ENCODE results near the gene CACNA1H.
"Not testable (repeated sequence)": the region's sequence is repeated elsewhere in the genome, so short reads cannot be mapped to it uniquely, and the experiment has no call there.

CACNA1H gene

DNA sequence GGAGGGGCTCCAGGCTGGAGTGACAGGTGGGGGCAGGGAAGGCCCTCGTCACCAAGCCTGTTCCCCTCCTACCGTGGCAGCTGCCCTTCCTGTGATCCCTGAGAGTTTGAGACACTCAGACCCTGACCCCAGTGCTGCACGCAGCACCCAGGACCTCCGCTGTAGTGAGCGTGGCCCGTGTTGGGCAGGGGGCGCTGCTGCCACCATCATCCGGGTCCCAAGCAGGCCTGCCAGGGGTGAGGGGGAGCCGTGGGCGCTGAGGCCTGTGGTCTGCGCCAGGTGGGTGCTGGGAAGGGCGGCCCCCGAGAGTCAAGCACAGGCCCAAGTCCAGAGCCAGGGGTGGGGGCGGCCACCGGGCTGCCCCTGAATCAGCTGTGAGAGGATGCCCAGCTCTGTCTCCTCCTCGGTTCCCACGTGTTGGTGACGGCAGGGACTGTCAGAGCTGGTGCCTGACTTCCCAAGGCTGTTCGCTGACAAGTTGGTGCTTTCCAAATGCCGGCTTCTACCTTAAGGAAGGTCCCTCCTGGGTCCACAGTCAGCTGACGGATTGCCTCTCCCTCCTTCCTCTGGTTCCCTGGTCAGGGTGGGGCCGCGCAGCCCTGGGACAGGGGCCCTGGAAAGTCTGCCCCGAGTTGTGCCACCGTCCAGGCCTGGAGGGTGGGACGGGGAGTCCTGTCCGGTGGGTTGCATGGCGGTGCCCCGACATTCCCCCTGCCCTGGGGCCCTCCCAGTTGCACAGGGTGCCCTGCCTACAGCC lies 41.1 kb downstream of the CACNA1H start:
- DNase-seq (ENCODE audit: low read depth): no peak

DNA sequence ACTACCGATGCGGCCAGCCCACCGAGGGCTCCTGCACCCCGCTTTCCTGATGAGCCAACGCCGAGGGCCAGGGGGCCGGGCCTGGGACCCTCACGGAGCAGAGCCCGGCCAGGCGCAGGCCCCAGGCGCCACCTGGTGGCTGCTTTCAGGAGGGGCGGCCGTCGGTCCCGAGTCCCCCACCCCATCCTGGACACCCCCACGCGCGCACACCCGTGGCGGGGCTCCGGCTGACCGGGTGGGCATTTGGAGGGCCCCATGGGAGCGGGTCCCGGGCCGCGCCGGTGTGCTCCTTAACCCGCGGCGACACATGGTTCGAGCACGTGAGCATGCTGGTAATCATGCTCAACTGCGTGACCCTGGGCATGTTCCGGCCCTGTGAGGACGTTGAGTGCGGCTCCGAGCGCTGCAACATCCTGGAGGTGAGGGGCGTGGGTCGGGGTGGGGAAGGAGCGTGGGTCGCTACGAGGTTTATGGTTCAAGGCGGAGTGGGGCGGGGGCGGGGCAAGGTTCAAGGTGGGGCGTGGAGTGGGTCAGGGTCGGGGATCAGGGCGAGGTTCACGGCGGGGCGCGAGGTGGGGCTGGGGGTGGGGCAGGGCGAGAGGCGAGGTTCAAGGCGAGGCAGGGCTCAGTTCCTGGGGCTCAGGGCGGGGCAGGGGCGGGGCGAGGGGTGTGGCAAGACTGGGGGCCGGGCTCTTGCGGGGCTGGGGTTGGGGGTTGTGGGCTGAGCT lies 41.9 kb downstream of the CACNA1H start:
- DNase-seq (ENCODE audit: low read depth): no peak

DNA sequence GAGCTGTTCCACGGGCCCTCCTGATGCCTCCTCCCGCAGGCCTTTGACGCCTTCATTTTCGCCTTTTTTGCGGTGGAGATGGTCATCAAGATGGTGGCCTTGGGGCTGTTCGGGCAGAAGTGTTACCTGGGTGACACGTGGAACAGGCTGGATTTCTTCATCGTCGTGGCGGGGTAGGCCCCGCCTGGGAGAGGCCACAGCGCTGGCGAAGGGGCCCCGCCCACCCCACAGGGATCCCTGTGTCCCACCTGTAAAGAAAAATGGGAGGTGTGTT lies 42.4 kb downstream of the CACNA1H start:
- no peak for DNase-seq (ENCODE audit: low read depth)

DNA sequence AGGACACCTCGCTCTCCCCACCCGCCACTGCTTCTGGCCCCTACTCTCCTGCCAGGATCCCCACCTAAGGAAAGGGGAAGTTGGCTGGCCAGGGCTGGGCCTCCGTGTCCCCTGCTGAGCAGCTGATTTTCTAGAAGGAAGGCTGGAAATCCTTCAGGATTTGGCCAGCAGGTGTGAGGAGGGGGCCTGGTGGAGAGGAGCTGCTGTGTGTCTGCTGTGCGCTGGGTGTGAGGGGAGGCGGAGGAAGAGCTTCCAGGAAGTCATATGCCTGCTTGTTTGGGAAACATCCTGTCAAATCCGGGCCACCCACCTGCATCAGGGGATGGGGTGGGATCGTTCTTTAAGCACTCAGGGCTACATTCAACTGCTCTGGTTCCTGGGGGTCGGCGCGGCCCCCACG lies 43.6 kb downstream of the CACNA1H start:
- no peak for DNase-seq (ENCODE audit: low read depth)

DNA sequence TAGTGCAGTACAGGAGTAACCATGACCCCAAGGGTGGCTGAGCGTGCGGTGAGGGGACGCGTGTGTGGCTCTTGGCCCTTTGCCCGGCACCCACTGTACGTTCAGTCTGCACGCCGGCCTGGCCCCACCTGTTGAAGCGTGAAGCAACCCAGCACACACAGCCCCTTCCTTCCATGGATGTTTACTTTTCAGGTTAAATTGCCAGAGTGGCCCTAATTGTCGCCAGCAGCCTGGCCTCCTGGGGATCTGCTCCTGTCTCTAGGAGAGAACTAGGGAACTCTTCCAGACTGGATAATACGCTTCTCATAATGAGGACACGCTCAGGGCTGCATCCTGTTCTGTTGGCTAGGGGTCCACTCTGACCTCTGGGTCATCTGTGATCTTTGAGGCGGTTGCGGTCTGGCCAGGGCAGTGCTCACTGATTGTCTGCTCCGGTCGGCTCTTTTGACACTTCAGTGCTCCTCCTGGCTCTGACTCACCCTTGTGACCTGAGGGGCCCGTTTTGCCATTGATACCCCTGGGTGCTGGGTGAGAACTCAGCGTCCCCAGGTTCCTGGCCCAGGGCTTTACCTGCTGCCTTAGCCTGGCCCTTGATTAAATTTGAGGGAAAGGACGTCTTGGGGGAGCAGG lies 44.4 kb downstream of the CACNA1H start:
- DNase-seq (ENCODE audit: low read depth): no peak

DNA sequence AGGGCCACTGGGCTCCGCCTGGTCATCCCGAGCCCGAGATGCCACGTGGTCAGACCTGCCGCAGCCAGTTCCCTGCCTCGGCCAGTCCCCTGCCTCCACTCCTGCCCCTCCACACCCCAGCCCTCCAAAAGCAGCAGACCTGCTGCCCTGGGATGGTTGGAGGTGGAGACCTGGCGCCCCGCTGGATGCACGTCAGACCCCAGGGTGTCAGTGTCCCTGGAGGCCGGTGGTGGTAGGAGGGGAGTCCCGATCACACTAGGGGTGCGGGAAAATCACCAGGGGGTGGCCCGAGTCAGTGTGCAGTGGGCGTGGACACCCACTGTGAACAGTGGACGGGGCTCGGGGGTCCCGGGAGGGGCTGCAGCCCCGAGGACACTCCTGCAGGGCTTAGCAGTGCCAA lies 45.3 kb downstream of the CACNA1H start:
- no peak for DNase-seq (ENCODE audit: low read depth)

DNA sequence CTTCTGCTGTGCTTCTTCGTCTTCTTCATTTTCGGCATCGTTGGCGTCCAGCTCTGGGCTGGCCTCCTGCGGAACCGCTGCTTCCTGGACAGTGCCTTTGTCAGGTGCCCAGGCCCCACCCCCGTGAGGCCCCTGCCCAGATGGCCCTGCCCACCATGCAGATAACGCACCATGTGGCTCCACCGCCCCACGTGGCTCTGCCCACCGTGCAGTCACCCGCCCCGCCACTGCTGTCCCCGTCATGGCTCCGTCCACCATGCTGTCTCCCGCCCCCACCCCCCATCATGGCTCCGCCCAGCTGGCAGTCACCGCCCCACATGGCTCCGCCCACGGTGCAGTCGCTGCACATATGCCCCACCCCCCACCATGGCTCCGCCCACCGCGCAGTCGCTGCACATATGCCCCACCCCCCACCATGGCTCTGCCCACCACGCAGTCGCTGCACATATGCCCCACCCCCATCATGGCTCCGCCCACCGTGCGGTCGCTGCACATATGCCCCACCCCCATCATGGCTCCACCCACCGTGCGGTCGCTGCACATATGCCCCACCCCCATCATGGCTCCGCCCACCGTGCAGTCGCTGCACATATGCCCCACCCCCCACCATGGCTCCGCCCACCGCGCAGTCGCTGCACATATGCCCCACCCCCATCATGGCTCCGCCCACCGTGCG lies 45.9 kb downstream of the CACNA1H start:
- not testable (repeated sequence) for DNase-seq (ENCODE audit: low read depth)

DNA sequence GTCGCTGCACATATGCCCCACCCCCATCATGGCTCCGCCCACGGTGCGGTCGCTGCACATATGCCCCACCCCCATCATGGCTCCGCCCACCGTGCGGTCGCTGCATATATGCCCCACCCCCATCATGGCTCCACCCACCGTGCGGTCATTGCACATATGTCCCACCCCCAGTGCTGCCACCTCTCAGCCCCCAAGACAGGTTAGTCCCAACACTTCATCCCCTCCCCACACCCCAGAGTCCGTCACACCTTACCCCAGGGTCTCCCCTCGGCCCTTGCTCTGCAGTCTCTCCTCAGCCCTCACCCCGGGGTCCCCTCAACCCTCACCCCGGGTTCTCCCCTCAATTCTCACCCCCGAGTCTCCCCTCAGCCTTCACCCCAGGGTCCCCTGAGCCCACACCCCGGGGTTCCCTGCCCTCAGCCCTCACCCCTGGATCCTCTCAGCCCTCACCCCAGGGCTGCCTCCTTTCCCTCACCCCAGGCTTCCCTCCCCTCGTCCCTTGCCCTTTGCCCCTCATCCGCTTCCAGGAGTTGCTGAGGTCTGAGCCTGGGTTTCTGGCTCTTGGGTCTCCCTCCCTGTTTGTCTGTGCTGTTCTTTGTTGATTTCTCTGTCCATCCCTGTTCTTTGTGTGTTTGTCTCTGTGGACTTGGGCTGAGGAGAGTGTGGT lies 46.6 kb downstream of the CACNA1H start:
- no peak for DNase-seq (ENCODE audit: low read depth)

DNA sequence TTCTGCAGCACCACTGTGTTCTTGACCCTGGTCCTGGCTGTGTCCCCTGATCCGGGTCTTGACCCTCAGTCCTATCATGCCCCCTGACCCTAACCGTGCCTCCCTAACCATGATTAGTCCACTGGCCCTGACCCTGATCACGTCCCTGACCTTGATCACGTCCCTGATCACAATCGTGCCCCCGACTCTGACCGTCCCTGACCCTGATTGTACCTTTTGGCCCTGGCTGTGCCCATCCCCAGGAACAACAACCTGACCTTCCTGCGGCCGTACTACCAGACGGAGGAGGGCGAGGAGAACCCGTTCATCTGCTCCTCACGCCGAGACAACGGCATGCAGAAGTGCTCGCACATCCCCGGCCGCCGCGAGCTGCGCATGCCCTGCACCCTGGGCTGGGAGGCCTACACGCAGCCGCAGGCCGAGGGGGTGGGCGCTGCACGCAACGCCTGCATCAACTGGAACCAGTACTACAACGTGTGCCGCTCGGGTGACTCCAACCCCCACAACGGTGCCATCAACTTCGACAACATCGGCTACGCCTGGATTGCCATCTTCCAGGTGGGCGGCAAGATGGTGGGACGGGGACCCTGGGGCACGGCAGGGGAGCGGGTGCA lies 47.2 kb downstream of the CACNA1H start:
- DNase-seq (ENCODE audit: low read depth): no peak

DNA sequence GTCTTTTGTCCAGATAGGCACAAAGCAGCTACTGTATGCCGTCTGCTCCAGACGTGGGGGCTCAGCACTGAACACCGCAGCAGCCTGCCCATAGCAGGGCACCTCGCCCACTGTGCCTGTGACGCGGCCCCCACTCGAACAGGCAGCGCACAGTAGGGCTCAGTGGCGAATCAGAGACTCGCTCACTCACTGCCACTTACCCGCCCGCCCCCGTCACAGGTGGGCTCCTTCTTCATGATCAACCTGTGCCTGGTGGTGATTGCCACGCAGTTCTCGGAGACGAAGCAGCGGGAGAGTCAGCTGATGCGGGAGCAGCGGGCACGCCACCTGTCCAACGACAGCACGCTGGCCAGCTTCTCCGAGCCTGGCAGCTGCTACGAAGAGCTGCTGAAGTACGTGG lies 48.5 kb downstream of the CACNA1H start:
- no peak for DNase-seq (ENCODE audit: low read depth)

DNA sequence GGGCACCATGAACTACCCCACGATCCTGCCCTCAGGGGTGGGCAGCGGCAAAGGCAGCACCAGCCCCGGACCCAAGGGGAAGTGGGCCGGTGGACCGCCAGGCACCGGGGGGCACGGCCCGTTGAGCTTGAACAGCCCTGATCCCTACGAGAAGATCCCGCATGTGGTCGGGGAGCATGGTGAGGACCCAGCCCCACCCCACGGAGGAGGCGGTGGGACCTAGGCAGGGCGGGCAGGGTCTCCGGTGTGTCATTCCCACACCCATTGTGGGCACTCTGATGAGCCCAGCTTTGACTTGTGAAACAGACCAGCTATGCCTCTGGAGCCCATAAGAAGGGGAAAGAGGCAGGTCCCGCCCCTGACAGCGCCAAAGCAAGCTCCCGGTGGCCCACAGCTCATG lies 49.4 kb downstream of the CACNA1H start:
- DNase-seq (ENCODE audit: low read depth): no peak

DNA sequence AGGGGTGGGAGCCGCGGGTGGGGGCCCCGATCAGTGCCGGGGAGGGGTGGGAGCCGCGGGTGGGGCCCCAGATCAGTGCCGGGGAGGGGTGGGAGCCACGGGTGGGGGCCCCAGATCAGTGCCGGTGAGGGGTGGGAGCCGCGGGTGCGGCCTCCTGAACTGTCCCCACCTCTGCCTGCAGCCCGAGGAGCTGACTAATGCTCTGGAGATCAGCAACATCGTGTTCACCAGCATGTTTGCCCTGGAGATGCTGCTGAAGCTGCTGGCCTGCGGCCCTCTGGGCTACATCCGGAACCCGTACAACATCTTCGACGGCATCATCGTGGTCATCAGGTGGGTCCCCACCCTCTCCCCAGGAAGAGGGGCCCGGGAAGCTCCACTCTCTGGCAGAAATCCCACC lies 52.0 kb downstream of the CACNA1H start:
- no peak for DNase-seq (ENCODE audit: low read depth)

DNA sequence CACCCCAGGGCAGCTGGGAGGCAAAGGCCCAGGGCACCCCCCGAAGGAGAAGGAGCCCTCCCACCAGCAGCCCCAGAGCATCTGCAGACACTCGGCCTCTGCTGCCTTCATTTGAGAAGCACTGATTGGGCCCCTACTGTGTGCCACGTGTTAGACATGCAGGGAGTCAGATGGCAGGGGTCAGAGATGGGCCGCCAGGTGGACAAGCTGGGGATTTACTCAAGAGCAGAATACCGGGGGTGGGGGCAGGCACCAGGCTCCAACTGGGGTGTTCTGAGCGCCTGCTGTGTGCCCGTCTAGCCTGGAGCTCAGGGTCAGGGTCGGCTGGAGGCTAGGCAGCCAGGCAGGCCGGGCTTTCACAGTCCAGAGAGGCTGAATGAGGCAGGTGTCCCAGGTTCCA lies 53.4 kb downstream of the CACNA1H start:
- DNase-seq (ENCODE audit: low read depth): no peak

DNA sequence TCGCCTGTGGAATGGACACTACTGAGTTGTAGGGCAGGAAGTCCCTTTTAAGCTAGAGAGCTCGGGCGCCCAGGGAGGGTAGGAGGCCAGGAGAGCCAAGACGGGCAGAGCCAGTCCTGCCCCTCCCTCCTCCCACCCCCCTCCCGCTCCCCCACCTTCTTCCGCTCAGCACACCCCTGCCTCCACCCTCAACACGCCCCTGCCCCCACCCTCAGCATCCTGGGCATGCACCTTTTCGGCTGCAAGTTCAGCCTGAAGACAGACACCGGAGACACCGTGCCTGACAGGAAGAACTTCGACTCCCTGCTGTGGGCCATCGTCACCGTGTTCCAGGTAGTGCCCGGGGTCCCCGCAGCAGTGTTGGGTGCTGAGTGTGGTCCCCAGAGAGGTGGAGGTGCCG lies 53.9 kb downstream of the CACNA1H start:
- DNase-seq (ENCODE audit: low read depth): no peak

DNA sequence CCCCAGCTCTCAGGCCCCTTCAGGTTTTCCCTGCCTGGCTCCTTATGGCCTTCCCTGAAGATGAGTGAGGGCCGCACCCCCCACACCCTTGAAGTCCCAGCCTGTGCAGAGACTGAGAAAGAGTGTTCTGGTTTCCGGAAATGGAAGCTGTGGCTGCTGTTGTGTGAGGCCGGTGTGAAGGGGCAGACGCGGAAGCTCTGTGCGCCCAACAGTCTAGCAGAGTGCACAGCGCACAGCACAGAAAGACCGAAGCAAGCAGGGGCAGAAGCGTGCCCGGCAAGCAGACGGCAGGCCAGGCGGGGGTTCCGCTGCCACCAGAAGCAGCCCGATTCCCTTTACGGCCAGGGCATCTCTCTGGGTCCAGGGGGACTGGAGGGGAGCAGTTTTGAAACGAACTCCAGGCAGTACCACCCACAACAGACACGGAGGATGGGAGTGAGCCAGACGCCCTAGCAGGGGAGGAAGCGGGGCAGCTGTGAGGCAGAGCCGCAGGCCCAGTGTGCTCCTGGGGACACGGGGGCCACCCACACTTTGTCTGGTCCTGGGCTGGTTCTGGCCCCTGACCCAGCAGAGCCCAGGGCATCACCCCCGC lies 55.4 kb downstream of the CACNA1H start:
- no peak for DNase-seq (ENCODE audit: low read depth)

DNA sequence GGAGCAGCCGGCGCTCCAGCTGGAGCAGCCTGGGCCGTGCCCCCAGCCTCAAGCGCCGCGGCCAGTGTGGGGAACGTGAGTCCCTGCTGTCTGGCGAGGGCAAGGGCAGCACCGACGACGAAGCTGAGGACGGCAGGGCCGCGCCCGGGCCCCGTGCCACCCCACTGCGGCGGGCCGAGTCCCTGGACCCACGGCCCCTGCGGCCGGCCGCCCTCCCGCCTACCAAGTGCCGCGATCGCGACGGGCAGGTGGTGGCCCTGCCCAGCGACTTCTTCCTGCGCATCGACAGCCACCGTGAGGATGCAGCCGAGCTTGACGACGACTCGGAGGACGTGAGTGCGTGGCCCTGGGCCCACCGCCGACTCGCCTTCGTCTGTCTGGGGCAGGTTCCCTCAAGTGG lies 56.2 kb downstream of the CACNA1H start:
- DNase-seq (ENCODE audit: low read depth): no peak

DNA sequence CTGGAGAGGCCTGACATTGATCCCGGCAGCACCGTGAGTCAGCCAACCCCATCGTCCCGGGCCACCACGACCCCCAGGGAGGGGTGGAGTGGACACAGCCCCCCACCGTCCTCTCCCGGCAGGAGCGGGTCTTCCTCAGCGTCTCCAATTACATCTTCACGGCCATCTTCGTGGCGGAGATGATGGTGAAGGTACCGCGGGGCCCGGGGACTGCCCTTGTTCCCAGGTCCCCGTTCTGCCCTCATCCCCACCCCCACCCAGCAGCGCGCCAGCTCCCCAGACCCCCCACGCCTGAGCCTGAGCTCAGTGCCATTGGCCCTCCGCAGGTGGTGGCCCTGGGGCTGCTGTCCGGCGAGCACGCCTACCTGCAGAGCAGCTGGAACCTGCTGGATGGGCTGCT lies 57.6 kb downstream of the CACNA1H start:
- DNase-seq (ENCODE audit: low read depth): no peak

DNA sequence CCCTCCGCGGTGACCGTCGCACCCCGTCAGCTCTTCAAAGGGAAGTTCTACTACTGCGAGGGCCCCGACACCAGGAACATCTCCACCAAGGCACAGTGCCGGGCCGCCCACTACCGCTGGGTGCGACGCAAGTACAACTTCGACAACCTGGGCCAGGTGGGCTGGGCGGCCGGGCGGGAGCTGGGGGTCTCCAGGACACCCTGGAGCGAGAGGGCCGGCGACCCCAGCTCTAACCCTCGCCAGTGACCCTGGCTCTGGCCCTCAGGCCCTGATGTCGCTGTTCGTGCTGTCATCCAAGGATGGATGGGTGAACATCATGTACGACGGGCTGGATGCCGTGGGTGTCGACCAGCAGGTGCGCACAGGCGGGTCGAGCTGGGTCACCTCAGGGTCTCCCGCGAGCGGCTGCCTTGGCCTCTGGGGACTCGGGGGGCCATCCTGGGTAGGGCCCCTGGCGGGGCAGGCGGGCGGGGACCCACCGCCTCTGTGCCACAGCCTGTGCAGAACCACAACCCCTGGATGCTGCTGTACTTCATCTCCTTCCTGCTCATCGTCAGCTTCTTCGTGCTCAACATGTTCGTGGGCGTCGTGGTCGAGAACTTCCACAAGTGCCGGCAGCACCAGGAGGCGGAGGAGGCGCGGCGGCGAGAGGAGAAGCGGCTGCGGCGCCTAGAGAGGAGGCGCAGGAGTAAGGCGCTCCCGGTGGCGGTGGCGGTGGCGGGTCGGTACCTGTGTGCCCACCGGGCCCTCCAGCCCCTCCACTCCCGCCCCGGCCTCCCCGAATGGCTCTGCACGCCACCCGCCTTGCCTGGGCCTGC lies 58.8 kb downstream of the CACNA1H start:
- DNase-seq (ENCODE audit: low read depth): no peak

DNA sequence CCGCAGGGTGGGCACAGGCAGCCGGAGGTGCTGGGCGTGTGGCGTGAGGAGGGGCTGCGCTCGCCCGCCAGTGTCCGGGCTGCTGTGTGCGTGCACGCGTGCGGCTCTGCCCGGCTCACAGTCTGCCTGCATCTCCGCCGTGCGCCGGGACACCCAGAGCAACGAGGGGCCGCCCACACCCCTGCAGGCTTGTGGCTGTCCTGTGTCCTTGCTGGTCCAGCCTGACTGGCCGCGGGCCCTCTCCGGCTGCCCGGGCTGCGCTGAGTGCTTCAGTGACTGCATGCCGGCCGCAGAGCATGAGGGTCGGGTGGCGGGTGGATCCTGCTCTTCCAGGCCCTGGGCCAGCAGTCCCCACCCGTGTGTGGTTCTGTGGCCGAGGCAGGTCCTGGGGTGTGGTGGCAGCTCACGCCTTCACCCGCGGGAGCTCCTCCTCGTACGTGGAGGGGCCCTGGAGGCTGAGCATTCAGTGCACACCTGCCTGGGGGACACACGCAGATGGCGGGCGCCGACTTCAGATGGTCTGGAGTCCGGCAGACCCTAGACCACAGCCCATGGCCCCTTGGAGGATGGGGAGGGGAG lies 59.8 kb downstream of the CACNA1H start:
- DNase-seq (ENCODE audit: low read depth): no peak

DNA sequence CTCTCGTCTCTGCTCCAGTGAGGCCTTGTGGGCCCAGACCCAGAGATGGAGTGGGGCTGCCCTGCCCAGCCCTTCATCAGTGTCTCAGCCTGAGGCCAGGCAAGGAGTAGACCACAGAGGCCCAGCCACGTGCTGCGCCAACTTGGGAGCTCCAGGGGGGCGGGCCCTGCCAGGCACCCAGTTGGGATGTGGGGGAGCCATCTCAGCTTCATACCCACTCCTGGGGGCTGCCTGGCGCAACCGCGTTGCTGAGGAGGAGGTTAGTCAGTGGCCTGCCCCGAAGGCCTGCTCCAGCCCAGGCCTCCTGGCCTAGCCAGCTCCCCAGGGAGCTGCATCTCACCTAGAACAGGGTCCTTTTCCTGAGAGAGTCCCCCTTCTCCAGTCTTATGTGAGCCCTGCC lies 60.3 kb downstream of the CACNA1H start:
- DNase-seq (ENCODE audit: low read depth): no peak
